CD4-positive, alpha-beta T cell treated with Interleukin-17A for 4 hours (primary cell): ENCODE measurements around the gene SLC6A6.

Experiments used
- DNase-seq: peaks from one replicate; pipeline ENCODE4 v3.0.0-alpha.2; 2020; ENCODE audit warnings: mixed read lengths

Gene SLC6A6

GRCh38 chr3:14488286-14489041 is 86.1 kb downstream of the SLC6A6 start:
- no peak for DNase-seq

- DNase-seq = no peak
These were observed 87.2 kb downstream of the SLC6A6 start for GRCh38 chr3:14489641-14490040.

GRCh38 chr3:14490255-14490654 is 87.8 kb downstream of the SLC6A6 start:
- DNase-seq = no peak

- DNase-seq = no peak
These were observed 88.4 kb downstream of the SLC6A6 start for GRCh38 chr3:14490831-14491230.

- DNase-seq = no peak
These were observed 89.2 kb downstream of the SLC6A6 start for GRCh38 chr3:14491396-14492190.

GRCh38 chr3:14492948-14493881 is 90.8 kb downstream of the SLC6A6 start:
- DNase-seq = no peak

GRCh38 chr3:14494279-14494972 is 92.0 kb downstream of the SLC6A6 start:
- no peak for DNase-seq

GRCh38 chr3:14494973-14495300 is 92.5 kb downstream of the SLC6A6 start:
- no peak for DNase-seq

GRCh38 chr3:14496351-14496750 is 93.9 kb downstream of the SLC6A6 start:
- DNase-seq = no peak

GRCh38 chr3:14497321-14497720 is 94.9 kb downstream of the SLC6A6 start:
- no peak for DNase-seq

- DNase-seq = no peak
These were observed 100.1 kb downstream of the SLC6A6 start for GRCh38 chr3:14502472-14502871.

GRCh38 chr3:14503033-14503705 is 100.8 kb downstream of the SLC6A6 start:
- no peak for DNase-seq

- no peak for DNase-seq
These were observed 101.3 kb downstream of the SLC6A6 start for GRCh38 chr3:14503706-14504065.

GRCh38 chr3:14505001-14505802 is 102.8 kb downstream of the SLC6A6 start:
- no peak for DNase-seq

GRCh38 chr3:14505803-14506500 is 103.5 kb downstream of the SLC6A6 start:
- DNase-seq = no peak

- DNase-seq = no peak
These were observed 104.4 kb downstream of the SLC6A6 start for GRCh38 chr3:14506626-14507304.

- no peak for DNase-seq
These were observed 104.9 kb downstream of the SLC6A6 start for GRCh38 chr3:14507305-14507741.

- no peak for DNase-seq
These were observed 105.5 kb downstream of the SLC6A6 start for GRCh38 chr3:14507757-14508504.

GRCh38 chr3:14508505-14508819 is 106.1 kb downstream of the SLC6A6 start:
- no peak for DNase-seq
